GM21423 (cell line): ENCODE data around the gene ISM1.

Experiments
- ATAC-seq: cut with Tn5 transposase; IDR thresholded peaks from one replicate; pipeline ENCODE4 v1.9.1; 2021; ENCODE audit warnings: mild to moderate bottlenecking, moderate library complexity; ENCODE audit not compliant: unreplicated experiment

The ISM1 gene

GRCh38 chr20:13278812-13279570 is 57.9 kb downstream of the ISM1 start:
- ATAC-seq: no peak

DNA sequence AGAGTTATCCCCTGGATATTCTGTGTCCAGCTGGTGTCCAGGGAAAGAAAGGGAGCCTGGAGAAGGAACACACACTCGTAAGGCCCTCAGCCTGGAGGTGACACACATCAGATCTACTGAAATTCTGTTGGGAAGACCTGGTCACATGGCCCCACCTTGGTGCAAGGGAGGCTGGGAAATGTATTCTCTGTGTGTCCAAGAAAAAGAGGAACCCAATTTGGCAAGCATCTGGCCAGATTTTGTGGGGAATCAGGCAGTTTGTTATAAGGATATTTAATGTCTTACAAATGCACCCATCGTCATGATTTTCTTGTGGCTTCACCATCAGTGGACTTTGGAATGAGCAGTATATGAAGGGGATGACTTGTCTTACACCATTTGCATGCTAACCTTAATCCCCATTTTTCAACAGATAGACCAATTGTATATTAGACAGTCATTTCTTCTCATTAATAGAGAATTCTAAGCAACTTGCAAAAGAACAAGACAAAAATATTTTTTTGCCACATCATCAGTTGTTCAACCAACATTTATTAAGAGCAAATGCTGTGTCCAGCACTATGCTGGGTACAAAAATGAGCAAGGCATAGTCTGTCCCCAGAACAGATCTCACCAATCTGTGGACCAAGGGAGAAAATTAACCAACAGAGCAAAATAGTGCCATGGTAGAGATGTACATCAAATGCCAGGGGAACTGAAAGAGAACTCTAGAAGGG is 59.7 kb downstream of the ISM1 start:
- ATAC-seq: no peak

DNA sequence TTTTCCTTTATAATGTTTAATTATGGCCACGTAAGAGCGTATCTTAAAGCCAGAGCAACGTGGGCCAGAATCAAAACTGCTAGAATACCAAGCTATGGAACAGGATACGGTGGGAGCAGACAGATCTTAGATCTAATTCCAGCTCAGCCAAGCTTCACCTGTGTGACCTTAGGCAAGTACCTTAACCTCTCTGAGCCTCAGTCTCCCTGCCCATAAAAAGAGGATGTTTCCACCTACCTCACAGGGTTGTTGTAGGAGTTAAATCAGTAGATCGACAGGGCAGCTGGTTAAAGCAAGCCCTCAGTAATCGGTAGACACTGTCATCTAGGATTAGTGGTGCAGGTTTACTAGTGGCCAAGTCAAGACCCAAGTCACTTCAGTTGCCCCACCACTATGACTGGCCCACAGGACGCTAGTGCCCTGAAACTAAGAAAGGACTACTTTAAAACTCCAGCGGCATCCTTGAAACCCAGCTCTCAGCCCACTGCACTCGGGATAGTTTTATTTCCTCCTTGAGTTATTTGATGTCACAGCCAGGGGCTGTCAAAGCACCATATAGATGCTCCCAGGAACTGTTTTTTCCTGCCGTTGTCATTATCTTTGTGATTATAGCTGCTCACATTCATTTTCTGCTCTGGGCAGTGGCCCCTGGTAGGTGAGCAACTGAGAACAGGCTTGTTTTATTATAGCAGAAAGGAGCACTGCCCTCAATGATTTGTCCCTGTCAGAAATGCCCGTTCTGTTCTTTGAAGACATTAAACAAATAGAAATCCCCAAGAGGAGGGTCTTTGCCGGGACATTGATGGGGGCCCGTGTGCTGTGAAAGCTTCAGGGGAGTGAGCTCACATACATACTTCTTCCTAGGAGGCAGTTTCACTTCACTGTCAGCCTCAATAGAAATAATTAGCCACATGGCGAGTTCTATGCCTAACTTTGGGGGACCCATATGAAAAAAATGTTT is 63.1 kb downstream of the ISM1 start:
- ATAC-seq: no peak

DNA sequence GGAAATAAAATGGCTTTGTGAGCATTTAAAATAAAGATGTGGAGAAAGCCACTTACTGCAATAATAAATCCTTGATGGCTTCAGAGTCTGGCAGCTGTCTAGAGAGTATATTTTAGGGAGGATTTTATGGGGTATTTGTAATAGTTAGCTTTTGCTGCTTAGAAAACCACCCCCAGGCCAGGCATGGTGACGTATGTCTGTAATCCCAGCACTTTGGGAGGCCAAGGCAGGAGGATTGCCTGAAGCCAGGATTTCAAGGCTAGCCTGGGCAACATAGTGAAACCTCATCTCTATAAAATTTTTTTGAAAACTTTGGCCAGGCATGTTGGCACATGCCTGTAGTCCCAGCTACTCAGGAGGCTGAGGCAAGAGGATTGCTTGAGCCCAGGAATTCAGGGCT is 63.8 kb downstream of the ISM1 start:
- ATAC-seq: no peak

DNA sequence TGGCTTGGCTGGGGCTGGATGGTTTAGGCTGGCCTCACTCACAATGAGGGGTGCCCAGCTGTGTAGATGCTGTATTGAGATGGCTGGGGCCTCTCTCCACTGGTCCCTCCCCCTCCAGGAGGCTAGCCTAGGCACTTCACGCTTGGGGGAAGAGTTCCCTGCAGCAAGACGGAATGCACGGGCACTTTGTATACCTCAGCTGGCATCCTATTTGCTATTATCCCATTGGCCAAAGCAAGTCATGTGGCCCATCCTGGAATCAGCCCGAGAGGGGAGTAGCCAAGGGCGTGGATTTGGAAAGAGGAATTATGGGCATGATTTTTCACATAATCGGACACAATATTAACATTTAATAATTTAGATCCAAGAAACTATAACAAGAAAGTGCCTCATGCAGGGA is 64.3 kb downstream of the ISM1 start:
- no peak for ATAC-seq

DNA sequence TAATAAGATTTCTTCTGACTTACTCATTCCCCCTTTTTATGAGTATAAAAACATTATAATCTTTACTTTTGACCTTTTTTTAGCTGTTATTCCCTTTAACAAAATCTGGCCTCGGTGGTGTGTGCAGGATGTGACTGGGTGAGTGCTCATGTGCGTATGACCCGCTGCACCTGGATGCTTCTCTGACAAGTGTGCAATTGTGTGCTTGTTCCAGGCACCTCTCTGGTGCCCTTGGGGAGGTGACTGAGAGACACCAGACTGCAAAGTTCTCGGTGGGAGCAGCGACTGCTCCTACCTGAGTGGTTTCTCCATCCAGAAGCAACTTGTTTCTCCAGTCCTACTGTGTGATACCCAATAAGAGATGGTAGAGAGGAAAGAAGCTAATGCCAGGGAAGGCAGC is 65.0 kb downstream of the ISM1 start:
- no peak for ATAC-seq

GRCh38 chr20:13286607-13287006 is 65.5 kb downstream of the ISM1 start:
- ATAC-seq: no peak

DNA sequence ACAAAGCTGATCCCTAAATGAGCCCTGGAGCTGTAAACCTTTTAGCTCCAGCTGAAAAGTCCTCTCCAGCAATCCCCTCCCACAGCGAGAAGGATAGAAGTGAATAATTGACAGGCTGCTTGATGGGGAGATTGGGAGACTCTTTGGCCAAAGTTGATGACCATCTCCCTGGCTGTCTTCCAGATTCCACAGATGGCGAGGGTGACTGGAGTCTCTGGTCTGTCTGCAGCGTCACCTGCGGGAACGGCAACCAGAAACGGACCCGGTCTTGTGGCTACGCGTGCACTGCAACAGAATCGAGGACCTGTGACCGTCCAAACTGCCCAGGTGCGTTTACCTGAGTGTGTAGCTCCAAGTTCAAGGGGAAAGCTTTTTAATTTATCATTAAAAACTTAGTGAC is 67.3 kb downstream of the ISM1 start:
- no peak for ATAC-seq

DNA sequence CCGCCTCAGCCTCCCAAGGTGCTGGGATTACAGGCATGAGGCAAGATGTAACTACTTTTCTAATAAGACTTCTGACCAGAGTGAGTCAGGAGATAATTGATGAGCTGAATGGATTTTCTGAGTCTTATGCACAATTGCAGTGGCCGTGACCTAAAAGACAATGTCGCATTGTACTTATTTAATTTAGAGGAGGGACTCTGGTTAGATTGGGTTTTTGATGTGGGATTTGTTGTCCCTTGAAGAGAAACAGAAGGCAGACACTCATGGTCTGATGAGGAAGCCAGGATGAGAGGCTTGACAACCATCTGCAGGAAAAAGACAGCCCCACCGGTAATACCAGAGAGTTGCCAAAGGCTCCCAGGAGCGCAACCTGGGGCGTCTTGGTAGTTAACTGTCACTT is 68.0 kb downstream of the ISM1 start:
- ATAC-seq: no peak

- ATAC-seq: no peak
These were observed 69.7 kb downstream of the ISM1 start for GRCh38 chr20:13290724-13291123.

GRCh38 chr20:13291157-13291556 is 70.1 kb downstream of the ISM1 start:
- ATAC-seq: no peak

GRCh38 chr20:13292201-13292885 is 71.3 kb downstream of the ISM1 start:
- ATAC-seq: no peak

DNA sequence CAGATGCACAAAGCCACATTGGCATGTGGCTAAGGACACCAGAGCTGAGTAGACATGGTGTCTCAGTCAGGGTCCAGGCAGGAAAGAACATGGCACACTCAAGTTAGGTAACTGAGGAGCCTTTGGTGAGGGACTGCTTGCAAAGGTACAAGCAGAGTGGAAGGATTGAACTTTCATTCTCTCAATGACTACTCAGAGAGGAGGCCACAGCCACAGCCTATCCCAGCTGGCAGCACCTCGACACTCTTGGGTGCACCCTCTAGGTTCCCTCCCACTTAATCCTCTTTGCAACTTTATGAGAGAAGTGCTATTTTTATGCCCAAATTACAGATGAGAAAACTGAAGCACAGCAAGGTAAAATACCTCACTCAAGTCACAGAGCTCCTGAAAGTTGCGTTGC is 73.4 kb downstream of the ISM1 start:
- ATAC-seq: no peak

DNA sequence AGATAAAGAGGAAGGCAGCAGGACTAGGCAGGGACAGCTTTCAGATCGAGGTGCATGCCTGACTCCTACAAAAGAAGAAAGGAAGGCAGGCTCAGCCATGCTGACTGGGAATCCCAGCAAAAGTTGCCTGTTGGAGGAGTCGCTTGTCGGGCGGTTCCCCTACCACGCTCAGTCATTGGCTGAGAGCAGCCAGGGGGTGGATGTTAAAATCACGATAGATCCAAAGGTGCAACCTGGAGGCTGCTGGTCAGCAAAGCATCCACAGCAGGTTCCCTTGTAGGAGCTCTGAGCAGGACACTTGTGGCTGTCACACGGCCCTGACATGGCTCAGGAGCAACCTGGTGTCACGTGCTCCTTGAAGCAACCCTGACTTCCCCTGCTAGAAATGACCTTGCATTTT is 74.6 kb downstream of the ISM1 start:
- ATAC-seq: no peak

DNA sequence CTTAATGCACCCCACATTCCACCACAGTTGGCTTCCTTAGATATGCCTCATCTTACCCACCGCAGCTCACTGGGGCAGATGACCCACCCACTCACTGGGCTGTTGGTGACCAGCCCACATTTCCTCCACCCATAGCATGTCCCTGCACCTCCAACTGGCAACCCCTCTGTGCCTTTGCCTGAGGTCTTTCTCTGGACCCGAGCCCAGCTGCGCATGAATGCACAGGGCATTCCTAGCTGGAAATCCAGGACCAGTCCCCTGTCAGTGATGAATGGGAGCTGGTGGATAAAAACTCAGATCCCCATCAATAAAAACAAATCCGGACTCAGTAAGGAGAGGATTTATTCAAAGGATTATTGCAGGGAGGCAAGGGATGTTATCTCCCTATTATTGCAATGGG is 75.0 kb downstream of the ISM1 start:
- no peak for ATAC-seq

- no peak for ATAC-seq
These were observed 76.2 kb downstream of the ISM1 start for GRCh38 chr20:13297147-13297899.

- no peak for ATAC-seq
These were observed 77.8 kb downstream of the ISM1 start for GRCh38 chr20:13298692-13299373.

GRCh38 chr20:13299401-13299800 is 78.3 kb downstream of the ISM1 start:
- ATAC-seq: no peak

GRCh38 chr20:13301596-13301995 is 80.5 kb downstream of the ISM1 start:
- ATAC-seq: no peak
